Gastrocnemius medialis (tissue), 4 donors: ENCODE data around the gene GMFB. TPM values are rescaled to one million over a fixed set of nuclear protein-coding genes. Genes with fewer than 3 reads are reported as not detected.

ENCODE experiments used
- ATAC-seq, 2 donors: fragments of 150-250 bp; one replicate each; pipeline ENCODE4 v1.9.1; 2016
- DNase-seq, 2 donors: peaks; one replicate each; pipeline ENCODE4 v3.0.0-alpha.2; 2019
- H3K27ac ChIP-seq, 4 donors: fragments of 200-600 bp; sonication (generic); 1 replicate in 1 of 4; 2 replicates in 3 of 4; pipeline ENCODE4 v1.5.1; 2016 to 2018; ENCODE audit warnings: mild to moderate bottlenecking in 2 of 4, moderate library complexity in 1 of 4
- H3K27me3 ChIP-seq, 3 donors: fragments of 200-600 bp; sonication (generic) in 2 of 3; 1 replicate in 1 of 3; 2 replicates in 2 of 3; pipeline versions ENCODE4 v1.5.1 to v1.6.0; 2016 to 2019; ENCODE audit warnings: mild to moderate bottlenecking in 1 of 3, moderate library complexity in 1 of 3
- H3K36me3 ChIP-seq, 2 donors: fragments of 200-600 bp; sonication (generic) in 1 of 2; one replicate each; pipeline ENCODE4 v1.5.1; 2017 to 2018
- H3K4me1 ChIP-seq, 2 donors: fragments of 200-600 bp; sonication (generic) in 1 of 2; one replicate each; pipeline ENCODE4 v1.5.1; 2016 to 2017; ENCODE audit warnings: mild to moderate bottlenecking in 2 of 2
- H3K4me3 ChIP-seq, 4 donors: fragments of 200-600 bp; sonication (generic) in 3 of 4; 1 replicate in 1 of 4; 2 replicates in 3 of 4; pipeline ENCODE4 v1.5.1; 2016 to 2019; ENCODE audit warnings: mild to moderate bottlenecking in 2 of 4
- H3K9me3 ChIP-seq, 3 donors: fragments of 200-600 bp; sonication (generic) in 2 of 3; 1 replicate in 1 of 3; 2 replicates in 2 of 3; pipeline ENCODE4 v1.5.1; 2016 to 2019
- CTCF ChIP-seq, 5 experiments: fragments of 450-650 bp in 3 of 5; fragments of 200-600 bp in 2 of 5; sonication (generic) in 2 of 5; IDR thresholded peaks in 4 of 5; conservative IDR thresholded peaks in 1 of 5; 1 replicate in 4 of 5; 2 replicates in 1 of 5; pipeline ENCODE4 v1.5.1; 2016 to 2019; ENCODE audit warnings: antibody characterized with exemption in 5 of 5, mild to moderate bottlenecking in 3 of 5, moderate library complexity in 3 of 5
- POLR2A ChIP-seq, 2 donors: fragments of 450-650 bp; IDR thresholded peaks; one replicate each; pipeline ENCODE4 v1.6.1; 2017; ENCODE audit warnings: antibody characterized with exemption in 2 of 2, mild to moderate bottlenecking in 2 of 2, moderate library complexity in 2 of 2
- in situ Hi-C, 4 donors: fragments of 200-750 bp; cut with MboI; loops; one replicate each; pipeline versions ENCODE4 v1.15.0 to v1.8.0; 2017; ENCODE audit warnings: low sequenced_read_pairs in 4 of 4
- intact Hi-C: fragments of 100-400 bp; cut with DNase I; formaldehyde crosslinking; loops from one replicate; pipeline ENCODE4 v1.15.1; 2023; ENCODE audit warnings: low total_unique reads
- total RNA-seq, 4 donors: library from RNA; depleted of rRNA; stranded (reverse); fragments of >200 nt; gene quantifications; one replicate each; pipeline versions ENCODE4 v1.1.0 to v1.2.3, GENCODE V29; 2016

GMFB gene
- total RNA-seq, 4 donors from 2014 or later = 5.0 to 21.7 (median 7.3) TPM

DNA sequence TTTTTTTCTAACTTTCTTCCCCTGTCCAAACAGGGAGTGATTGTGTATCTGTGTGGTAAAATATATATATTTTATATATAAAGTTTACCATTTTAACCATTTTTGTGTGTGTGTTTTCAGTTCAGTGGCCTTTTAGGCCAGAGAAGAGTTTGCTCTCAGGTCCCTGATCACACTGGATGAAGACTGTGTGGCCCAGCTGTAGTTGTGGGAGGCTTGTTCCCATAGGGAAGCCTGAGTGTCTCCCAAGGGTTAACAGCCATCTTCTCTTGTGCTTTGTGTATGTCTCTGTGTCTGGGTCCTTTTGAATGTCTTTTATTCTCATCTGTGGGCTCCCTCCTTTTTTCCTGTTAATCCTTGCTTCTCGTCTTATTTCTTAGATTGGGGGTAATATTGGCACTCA lies 44.3 kb upstream of the GMFB start:
- Histone ChIP-seq H3K27ac (no peak overlapping the region), H3K36me3 (peaks cover 0 to 10% of the 10 kb centered on the region in 2 donors), H3K9me3 (no peaks in the 10 kb centered on the region), H3K27me3 (no peaks in the 10 kb centered on the region), H3K4me1 (no peaks in the 10 kb centered on the region), H3K4me3 (no peak overlapping the region)
- DNase-seq (no peak), ATAC-seq (no peak)
- in situ Hi-C loops (no loop called here), intact Hi-C loops (no loop called here)
- no peak for TF ChIP-seq POLR2A (IDR thresholded peaks at IDR 0.05)
- TF ChIP-seq CTCF (IDR thresholded peaks at IDR 0.05 in 4 of 5, conservative IDR thresholded peaks at IDR 0.05 in 1 of 5) = no peak

DNA sequence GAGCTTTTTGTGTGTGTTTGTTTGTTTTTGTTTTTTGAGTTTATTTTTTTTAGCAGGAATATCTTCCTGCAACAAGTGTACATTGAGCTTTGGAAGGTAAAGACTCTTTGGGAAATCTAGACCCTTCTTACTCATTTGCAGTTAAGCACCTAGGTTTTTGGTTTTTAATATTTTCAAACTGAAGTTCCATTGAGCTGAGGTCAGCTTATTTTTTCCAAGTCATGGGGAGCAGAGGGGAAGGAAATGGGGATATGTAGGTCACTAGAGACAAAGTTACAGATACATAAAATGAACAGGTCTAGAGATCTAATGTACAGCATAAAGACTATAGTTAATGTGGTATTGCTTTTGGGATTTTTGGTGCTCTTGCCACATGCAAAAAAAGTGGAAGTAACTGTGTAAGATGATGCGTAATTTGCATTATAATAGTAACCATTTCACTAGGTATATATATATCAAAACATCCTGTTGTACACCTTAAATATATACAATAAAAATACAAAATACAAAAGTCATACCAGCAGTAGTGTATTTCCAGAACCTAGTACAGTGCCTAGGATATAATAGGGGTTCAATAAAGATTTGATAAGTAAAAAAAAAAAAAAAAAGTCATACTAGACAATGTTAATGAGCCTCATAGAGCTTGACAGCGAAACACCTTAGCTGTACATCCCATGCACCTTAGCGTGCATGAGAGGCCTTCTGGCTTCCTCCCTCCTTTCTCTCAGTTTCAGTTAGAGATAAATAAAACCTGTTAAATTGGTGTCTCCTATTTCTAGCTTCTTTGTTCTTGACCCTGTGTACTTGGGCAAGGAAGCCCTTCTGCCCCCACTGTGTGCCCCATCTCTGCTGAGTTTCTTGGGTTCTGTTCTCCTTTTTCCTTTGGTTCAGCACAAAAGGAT lies 43.6 kb upstream of the GMFB start:
- H3K27me3 ChIP-seq = no peaks in the 10 kb centered on the region
- H3K27ac ChIP-seq = no peak overlapping the region
- peaks cover 0 to 10% of the 10 kb centered on the region in 2 donors for H3K36me3 ChIP-seq
- H3K9me3 ChIP-seq = no peaks in the 10 kb centered on the region
- no peak overlapping the region for H3K4me3 ChIP-seq
- intact Hi-C loops = no loop called here
- no peak for ATAC-seq
- TF ChIP-seq CTCF (IDR thresholded peaks at IDR 0.05 in 4 of 5, conservative IDR thresholded peaks at IDR 0.05 in 1 of 5) (no peak), POLR2A (IDR thresholded peaks at IDR 0.05) (no peak)
- H3K4me1 ChIP-seq = no peaks in the 10 kb centered on the region
- DNase-seq = no peak
- in situ Hi-C loops = no loop called here

- Histone ChIP-seq H3K4me3 (no peak overlapping the region), H3K36me3 (peaks cover 0 to 16% of the 10 kb centered on the region in 2 donors), H3K9me3 (no peaks in the 10 kb centered on the region), H3K4me1 (no peaks in the 10 kb centered on the region), H3K27ac (no peak overlapping the region), H3K27me3 (no peaks in the 10 kb centered on the region)
- no peak for DNase-seq
- no peak for ATAC-seq
- TF ChIP-seq CTCF (IDR thresholded peaks at IDR 0.05 in 4 of 5, conservative IDR thresholded peaks at IDR 0.05 in 1 of 5) (no peak), POLR2A (IDR thresholded peaks at IDR 0.05) (no peak)
- intact Hi-C loops (no loop called here), in situ Hi-C loops (no loop called here)
These were observed 41.0 kb upstream of the GMFB start for GRCh38 chr14:54529811-54530210.

DNA sequence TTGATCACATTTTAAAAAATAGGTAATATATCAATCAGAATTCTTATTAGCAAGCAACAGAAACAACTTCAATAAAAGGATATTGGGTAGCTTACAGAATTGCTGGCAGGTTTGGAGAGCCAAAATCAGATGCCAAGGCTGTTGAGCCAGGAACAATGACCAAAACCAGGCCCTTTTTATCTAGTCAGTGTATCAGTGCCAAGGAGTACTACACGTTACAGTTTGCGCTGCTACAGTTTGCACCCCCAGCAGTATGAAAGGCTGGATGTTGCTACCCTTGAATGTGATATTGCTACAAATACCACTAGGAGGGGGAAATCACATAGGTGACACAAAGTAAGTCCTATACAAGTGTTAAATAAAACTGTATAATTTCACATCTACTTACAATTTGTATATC lies 40.2 kb upstream of the GMFB start:
- H3K36me3 ChIP-seq = peaks cover 0 to 25% of the 10 kb centered on the region in 2 donors
- ATAC-seq = no peak
- no peak for DNase-seq

More for the DNA sequence above, 40.2 kb upstream of the GMFB start:
- intact Hi-C loops = no loop called here
- H3K27me3 ChIP-seq = no peaks in the 10 kb centered on the region
- no peaks in the 10 kb centered on the region for H3K4me1 ChIP-seq
- in situ Hi-C loops = no loop called here
- H3K27ac ChIP-seq = no peak overlapping the region
- H3K9me3 ChIP-seq = no peaks in the 10 kb centered on the region
- H3K4me3 ChIP-seq = no peak overlapping the region
- no peak for TF ChIP-seq POLR2A (IDR thresholded peaks at IDR 0.05)
- no peak for TF ChIP-seq CTCF (IDR thresholded peaks at IDR 0.05 in 4 of 5, conservative IDR thresholded peaks at IDR 0.05 in 1 of 5)
